Measurements from ENCODE around the gene FCN2.

Gene FCN2

GRCh38 chr9:134880484-134881312, at the start of gene FCN2:
Gene FCN2 (plus strand): TSS chr9:134880810. CDS start chr9:134880822, 12 bp downstream.
- Histone ChIP-seq H3K36me3 (ENCODE audit: control insufficient read depth in 2 of 2, insufficient read depth in 1 of 2, low read length in 2 of 2) (no peaks in the 10 kb centered on the region), H3K27ac (ENCODE audit: extremely low read depth, low read depth, low read length) (no peak within 1 kb of the TSS), H3K4me1 (ENCODE audit: control insufficient read depth, insufficient read depth, low read length) (no peaks in the 10 kb centered on the region), H3K4me3 (ENCODE audit: low read depth, low read length) (no peak within 1 kb of the TSS), H3K9me3 (ENCODE audit: control insufficient read depth, insufficient read depth, low read depth, low read length) (no peaks in the 10 kb centered on the region)
- CTCF ChIA-PET: no interaction called here
- TF ChIP-seq ZIC2 (tag by site-specific recombination; IDR thresholded peaks at IDR 0.05) (peak; percentile 92), ZNF10 (tag by site-specific recombination; IDR thresholded peaks at IDR 0.05) (no peak), ZNF701 (tag by site-specific recombination; IDR thresholded peaks at IDR 0.05) (no peak), GLIS1 (tag by site-specific recombination; IDR thresholded peaks at IDR 0.05) (peak; percentile 41)
- POLR2A ChIA-PET: no interaction called here

- CTCF ChIA-PET: interaction anchor here (0.6 kb wide), 1 partner anchor 382 kb away, joined by 4 read pairs; no protein-coding TSS in a partner anchor
- POLR2A ChIA-PET: no interaction called here
- Histone ChIP-seq H3K9me3 (ENCODE audit: control insufficient read depth, insufficient read depth, low read depth, low read length) (no peaks in the 10 kb centered on the region), H3K4me3 (ENCODE audit: low read depth, low read length) (no peak overlapping the region), H3K36me3 (ENCODE audit: control insufficient read depth in 2 of 2, insufficient read depth in 1 of 2, low read length in 2 of 2) (peaks cover 0 to 7% of the 10 kb centered on the region in 2 experiments; a peak in 2 of 3 replicates), H3K27ac (ENCODE audit: extremely low read depth, low read depth, low read length) (no peak overlapping the region), H3K4me1 (ENCODE audit: control insufficient read depth, insufficient read depth, low read length) (no peaks in the 10 kb centered on the region)
- TF ChIP-seq OVOL3 (tag by site-specific recombination; IDR thresholded peaks at IDR 0.05) (no peak), ZNF391 (tag by site-specific recombination; IDR thresholded peaks at IDR 0.05; ENCODE audit: borderline replicate concordance, low read depth) (no peak), PBX3 (CRISPR knock-in tag; IDR thresholded peaks at IDR 0.05) (no peak), ZNF174 (tag by site-specific recombination; IDR thresholded peaks at IDR 0.05) (no peak), ZNF785 (tag by site-specific recombination; IDR thresholded peaks at IDR 0.05) (no peak), ZNF354C (tag by site-specific recombination; IDR thresholded peaks at IDR 0.05; ENCODE audit: borderline replicate concordance, low read depth) (no peak), ZNF239 (tag by site-specific recombination; IDR thresholded peaks at IDR 0.05) (no peak), ZNF660 (tag by site-specific recombination; IDR thresholded peaks at IDR 0.05) (no peak), ZNF266 (tag by site-specific recombination; IDR thresholded peaks at IDR 0.05; ENCODE audit: low read depth) (no peak)
Observed at GRCh38 chr9:134830926-134831720, 49.5 kb upstream of the FCN2 start.

GRCh38 chr9:134832471-134832870, 48.1 kb upstream of the FCN2 start:
- POLR2A ChIA-PET: no interaction called here
- Histone ChIP-seq H3K9me3 (ENCODE audit: control insufficient read depth, insufficient read depth, low read depth, low read length) (no peaks in the 10 kb centered on the region), H3K27ac (ENCODE audit: extremely low read depth, low read depth, low read length) (no peak overlapping the region), H3K4me1 (ENCODE audit: control insufficient read depth, insufficient read depth, low read length) (no peaks in the 10 kb centered on the region), H3K4me3 (ENCODE audit: low read depth, low read length) (no peak overlapping the region), H3K36me3 (ENCODE audit: control insufficient read depth in 2 of 2, insufficient read depth in 1 of 2, low read length in 2 of 2) (peaks cover 0 to 7% of the 10 kb centered on the region in 2 experiments; a peak in 2 of 3 replicates)
- no peak for TF ChIP-seq ZNF366 (tag by site-specific recombination; conservative IDR thresholded peaks at IDR 0.05)
- peak; percentile 50; the same call in 1 of the 2 replicates for TF ChIP-seq ZIC2 (tag by site-specific recombination; IDR thresholded peaks at IDR 0.05)
- CTCF ChIA-PET: no interaction called here

- POLR2A ChIA-PET: no interaction called here
- Histone ChIP-seq H3K9me3 (ENCODE audit: control insufficient read depth, insufficient read depth, low read depth, low read length) (no peaks in the 10 kb centered on the region), H3K4me1 (ENCODE audit: control insufficient read depth, insufficient read depth, low read length) (no peaks in the 10 kb centered on the region), H3K4me3 (ENCODE audit: low read depth, low read length) (no peak overlapping the region), H3K36me3 (ENCODE audit: control insufficient read depth in 2 of 2, insufficient read depth in 1 of 2, low read length in 2 of 2) (peaks cover 0 to 5% of the 10 kb centered on the region in 2 experiments; a peak in 2 of 3 replicates), H3K27ac (ENCODE audit: extremely low read depth, low read depth, low read length) (no peak overlapping the region)
- CTCF ChIA-PET: interaction anchor here (0.5 kb wide), 1 partner anchor 783 kb away, joined by 4 read pairs; no protein-coding TSS in a partner anchor
- no peak for TF ChIP-seq ZNF549 (tag by site-specific recombination; IDR thresholded peaks at IDR 0.05)
- TF ChIP-seq REPIN1 (tag by site-specific recombination; IDR thresholded peaks at IDR 0.05; ENCODE audit: low read depth): no peak
- no peak for TF ChIP-seq ZSCAN16 (tag by site-specific recombination; IDR thresholded peaks at IDR 0.05)
- TF ChIP-seq HOXD13 (CRISPR knock-in tag; IDR thresholded peaks at IDR 0.05; ENCODE audit: borderline replicate concordance): no peak
- no peak for TF ChIP-seq ZNF398 (tag by site-specific recombination; IDR thresholded peaks at IDR 0.05)
- no peak for TF ChIP-seq PBX3 (CRISPR knock-in tag; IDR thresholded peaks at IDR 0.05)
- TF ChIP-seq PRDM1 (tag by site-specific recombination; IDR thresholded peaks at IDR 0.05): no peak
- no peak for TF ChIP-seq ZNF423 (tag by site-specific recombination; IDR thresholded peaks at IDR 0.05)
Observed at GRCh38 chr9:134833294-134833880, 47.2 kb upstream of the FCN2 start.

Measured in HEK293 (cell line).